SHP77 treated with DMSO at 0.1 percent for 48 hours (cell line): Measurements from ENCODE around the gene IL17C.
A peak's percentile ranks its signal among the peaks of the same experiment; 100 is the strongest.

Experiments used
- DNase-seq: peaks from one replicate; lab custom pipeline; 2025; lab: John Stamatoyannopoulos, UW

The IL17C gene

DNA sequence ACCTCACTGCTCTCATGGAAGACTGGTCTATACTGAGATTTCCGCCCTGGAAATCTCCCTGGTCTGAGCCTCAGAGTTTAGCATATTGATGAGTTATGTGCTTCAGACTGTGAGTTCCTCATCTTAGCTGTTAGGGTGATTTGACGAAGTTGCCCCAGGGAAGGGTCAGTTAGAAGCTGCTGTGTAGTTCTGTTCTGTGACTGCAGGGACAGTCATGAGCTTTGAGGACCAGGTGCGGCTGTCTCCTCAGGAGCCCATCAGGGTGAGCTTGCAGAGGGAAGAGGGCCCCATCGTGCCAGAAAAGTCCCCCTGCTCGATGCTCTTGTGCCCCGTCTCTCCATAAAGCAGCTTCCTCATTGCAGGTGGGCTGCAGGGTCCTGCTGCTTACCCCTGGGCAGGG lies 28.3 kb upstream of the IL17C start:
- no peak for DNase-seq

DNA sequence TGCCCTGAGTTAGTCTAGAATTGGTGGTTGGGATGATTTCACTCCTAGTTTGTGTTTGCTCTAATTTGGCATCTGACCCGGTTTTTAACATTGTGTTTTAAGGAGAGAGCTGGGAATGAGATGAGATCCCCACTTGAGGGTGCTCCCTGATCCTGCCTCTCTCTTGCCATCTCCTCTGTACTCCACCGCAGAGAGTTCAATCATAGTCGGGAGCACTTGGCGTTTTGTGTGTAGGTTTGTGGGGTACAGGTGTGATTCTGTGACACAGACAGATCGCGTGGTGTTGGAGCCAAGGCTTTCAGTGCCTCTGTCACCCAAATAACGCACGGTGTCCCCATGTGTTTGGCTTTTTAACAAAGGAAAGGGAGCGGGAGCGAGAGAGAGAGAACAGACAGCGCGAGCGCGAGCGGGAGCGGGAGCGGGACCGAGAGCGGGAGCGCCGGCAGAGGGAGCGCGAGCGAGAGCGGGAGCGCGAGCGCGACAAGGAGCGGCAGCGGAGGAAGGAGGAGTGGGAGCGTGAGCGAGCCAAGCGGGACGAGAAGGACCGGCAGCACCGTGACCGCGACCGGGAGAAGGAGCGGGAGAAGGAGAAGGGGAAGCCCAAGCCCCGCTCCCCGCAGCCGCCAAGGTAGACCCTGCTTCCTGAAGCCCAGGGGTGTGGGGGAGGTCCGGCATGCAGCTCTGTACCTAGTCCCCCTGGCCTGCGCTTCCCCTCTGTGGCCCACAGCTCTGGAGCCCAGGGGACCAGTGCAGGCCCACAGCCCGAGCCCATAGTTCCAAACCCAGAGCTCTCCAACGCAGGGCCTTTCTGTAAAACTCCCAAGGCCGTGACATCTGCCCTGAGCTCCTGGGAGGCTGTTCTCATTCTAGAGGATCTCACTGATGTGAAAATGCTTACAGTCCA lies 27.2 kb upstream of the IL17C start:
- DNase-seq, result no peak

DNA sequence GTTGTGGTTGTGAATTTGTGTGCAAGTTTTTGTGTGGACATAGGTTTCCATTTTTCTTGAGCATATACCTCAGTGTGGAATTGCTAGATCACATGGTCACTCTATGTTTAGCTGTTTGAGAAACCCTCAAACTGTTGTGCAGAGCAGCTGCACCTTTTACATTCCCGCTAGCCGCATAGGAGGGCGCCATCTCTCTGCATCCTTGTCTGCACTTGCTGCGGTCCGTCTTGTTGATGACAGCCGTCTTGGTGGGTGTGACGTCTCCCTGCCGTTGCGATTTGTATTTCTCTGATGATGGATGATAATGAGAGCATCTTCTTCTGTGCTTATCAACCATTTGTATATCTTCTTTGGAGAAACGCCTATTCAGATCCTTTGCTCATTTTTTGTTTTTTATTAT lies 25.1 kb upstream of the IL17C start:
- DNase-seq, result no peak

DNA sequence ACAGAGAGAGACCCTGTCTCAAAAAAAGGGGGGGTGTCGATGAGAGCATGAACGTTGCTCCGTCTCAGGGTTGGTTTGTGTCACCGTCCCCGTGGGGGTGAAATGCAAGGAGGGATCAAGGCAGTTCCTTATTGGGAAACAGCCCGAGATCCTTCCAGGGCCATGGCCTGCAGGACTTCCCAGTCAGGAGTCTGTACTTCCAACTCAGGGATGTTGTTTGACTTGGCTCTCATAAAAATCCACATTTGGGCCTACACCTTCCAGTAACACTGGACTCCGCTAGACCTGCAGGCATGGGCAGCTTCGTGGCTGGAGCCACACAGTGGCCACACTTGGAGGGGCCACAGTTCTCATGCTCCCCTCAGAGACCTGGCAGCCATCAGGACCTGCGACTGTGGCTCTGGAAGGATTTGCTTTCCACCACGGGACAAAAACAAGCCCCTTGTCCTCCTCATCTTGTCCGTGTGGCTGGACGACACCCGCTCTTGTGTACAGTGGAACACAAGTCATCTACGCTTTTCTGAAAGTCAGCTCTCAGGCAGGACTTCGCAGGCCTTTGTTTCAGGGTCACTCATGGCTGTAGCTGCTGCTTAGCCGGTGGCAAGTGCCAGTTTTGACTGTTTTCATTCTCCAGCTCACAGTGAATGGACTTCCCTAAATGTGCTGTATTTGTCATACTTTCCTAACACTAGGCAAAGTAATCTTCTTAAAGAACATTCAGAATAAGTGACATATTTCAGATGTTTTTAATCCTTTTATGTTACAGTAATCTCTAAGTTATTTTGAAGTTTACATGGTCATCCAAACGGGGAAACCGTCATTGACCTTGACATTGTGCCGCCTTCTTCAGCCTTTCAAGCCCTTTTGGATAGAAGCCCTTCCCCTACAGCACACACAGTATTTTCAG lies 24.2 kb upstream of the IL17C start:
- DNase-seq, result no peak

DNA sequence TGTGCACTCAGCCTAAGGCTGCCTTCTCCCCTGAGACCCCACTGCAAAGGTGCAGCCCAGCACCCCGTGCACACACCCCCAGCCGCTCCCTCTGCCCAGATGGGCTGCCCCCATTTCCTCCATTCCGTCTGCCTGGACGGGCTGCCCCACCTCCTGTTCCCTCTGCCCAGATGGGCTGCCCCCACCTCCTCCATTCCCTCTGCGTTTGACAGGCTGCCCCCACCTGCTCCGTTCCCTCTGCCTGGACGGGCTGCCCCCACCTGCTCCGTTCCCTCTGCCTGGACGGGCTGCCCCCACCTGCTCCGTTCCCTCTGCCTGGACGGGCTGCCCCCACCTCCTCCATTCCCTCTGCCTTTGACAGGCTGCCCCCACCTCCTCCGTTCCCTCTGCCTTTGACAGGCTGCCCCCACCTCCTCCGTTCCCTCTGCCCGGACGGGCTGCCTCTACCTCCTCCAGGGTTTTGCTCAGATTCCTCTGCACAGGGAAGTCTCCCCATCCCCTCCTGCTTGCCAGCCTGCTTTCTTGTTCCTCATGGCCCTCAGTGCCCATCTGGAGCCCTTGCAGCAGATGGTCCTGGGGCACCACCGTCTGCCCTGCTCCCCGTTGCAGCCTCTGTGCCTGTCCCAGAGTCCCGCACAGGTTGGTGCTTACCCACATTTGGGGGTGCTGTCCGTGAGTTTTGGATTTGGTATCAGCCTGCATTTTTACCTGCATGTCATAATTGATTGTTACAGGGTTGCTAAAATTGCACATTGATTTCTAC lies 23.4 kb upstream of the IL17C start:
- no peak for DNase-seq

DNA sequence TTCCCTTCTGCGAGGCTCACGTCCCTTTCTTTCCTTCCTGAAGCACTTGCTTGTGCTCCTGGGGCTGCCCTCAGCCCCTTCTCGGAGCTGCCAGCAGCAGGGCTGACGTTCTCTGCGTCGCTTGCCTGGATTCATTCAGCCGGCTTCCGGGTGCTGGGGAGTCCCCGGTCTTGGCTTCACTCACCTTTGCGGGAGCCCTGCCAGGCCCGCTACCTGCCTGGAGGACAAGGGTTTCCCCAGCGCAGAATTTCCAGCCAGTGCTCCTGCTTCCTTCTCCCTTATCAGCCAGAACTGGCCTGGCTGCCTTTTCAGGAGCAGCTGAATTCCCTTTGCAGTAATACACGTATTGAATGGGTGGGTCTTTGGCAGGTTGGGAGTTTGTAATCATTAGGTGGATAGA lies 22.1 kb upstream of the IL17C start:
- no peak for DNase-seq

DNA sequence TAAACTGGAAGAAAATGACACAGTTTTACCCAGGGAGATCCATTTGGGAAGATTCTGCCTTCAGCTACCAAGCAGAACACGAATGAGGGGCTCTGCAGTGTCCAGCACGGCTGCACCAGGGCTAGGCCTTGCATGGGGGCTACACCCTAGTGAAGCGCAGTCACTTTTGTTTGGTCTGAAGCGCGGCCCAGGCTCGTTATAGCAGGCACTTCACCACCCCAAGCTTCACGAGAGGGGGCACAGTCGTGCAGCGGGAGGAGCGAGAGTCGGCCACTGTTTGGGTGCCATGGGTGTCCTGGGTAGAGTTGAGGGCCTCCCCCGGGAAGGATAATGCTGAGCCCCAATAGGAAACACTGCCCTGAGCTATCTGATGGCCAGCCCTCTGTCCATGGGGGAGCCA lies 21.6 kb upstream of the IL17C start:
- DNase-seq, result no peak

DNA sequence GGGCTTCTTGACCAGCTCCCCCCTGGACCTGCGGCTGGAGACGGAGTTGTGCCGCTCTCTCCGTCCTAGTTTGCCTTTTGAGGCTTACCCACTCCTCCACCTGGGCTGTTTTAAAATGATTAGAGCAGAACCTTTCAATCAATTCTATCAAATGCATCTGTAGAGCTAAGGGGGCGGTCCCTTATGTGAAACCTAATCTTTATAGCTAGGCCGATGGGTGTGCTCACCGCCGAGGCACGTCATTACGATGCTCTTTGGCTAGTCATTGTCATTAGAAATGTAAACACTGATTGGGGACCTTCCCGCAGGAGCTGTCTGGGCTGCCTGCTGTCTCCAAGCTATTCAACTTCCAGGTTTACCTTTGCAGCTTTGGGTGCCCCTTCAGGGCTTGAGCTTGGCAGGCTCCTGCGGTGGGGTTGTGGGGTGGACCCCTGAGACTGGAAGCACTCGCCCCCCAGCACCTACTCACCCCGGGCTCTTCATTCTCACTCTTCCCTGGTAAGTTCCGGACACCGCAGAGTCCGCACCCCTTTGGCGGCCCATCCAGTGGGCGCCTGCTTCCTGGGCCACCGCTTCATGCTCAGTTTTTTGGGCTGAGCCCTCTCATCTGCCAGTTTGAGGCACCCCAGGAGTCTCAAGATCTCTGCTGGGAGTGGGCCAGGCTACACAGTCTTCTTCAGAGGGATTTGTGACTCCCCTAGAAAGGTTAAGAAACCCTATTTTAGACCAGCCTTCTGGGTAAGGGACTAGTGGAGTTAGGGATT lies 20.9 kb upstream of the IL17C start:
- peak; percentile 62 for DNase-seq

DNA sequence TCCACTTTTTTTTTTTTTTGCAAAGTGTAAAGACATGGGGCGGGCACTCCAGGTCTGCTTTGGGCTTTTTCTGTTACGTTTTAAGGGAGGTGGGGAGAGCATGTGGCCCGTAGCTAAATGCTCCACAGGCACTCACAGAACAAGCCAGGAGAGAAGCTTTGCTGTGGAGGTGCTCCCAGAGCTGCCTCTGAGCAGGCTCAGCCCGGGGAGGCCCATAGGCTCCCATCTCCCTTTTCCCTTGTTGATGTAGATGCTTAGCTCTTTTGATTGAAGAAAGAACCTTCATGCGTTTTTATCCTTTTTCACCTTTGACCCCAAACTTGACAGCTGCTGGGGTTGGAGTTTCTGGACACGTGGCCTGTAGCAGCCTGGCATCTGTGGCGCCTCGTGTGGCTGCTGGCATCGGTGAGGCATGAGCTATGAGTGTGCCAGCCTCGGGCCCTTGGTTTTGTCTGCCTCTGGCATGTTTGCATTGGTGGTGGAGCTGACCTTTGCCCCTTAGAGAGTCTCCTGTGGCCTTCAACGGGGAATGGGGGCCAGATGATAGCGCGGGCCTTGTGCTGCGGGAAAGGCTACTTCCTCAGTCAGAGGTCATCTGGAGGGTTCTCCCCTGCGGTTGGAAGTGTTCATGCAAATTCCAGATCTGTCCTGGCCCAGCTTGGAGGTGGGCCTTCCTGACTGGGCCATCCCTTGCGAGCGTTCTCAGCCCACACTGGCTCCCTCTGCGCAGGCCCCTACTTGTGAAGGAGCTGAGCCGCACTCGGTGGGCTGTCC lies 20.0 kb upstream of the IL17C start:
- DNase-seq, result no peak

DNA sequence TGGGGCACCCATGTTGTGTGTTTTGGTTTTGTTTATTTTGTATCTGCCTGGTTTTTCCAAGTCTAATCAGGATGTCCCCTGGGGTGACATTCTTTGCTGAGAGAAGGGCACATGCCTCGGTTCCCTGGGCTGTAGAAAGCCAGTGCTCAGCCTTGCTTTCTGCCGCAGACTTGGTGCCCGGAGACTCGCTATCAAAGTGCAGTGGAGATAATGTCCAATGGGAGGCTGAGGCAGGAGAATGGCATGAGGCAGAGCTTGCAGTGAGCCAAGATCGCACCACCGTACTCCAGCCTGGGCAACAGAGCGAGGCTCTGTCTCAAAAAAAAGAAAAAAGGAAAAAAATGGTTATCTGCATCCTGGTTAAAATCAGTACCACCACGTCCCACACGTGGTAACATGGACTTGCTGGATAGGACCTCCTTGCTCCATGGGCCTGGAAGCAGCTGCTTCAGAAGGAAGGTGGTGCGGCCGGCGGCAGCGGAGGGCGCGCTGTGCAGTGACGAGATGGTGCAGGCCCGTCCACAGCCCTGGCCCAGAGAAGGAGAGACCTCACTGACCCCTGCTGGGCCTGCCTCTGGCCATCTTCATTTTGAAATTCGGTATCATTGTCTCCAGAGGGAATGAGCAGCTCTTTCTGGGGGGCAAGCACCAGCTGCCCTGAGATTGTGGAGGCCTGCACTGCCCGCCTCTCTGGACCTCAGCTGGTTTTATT lies 19.3 kb upstream of the IL17C start:
- no peak for DNase-seq

DNA sequence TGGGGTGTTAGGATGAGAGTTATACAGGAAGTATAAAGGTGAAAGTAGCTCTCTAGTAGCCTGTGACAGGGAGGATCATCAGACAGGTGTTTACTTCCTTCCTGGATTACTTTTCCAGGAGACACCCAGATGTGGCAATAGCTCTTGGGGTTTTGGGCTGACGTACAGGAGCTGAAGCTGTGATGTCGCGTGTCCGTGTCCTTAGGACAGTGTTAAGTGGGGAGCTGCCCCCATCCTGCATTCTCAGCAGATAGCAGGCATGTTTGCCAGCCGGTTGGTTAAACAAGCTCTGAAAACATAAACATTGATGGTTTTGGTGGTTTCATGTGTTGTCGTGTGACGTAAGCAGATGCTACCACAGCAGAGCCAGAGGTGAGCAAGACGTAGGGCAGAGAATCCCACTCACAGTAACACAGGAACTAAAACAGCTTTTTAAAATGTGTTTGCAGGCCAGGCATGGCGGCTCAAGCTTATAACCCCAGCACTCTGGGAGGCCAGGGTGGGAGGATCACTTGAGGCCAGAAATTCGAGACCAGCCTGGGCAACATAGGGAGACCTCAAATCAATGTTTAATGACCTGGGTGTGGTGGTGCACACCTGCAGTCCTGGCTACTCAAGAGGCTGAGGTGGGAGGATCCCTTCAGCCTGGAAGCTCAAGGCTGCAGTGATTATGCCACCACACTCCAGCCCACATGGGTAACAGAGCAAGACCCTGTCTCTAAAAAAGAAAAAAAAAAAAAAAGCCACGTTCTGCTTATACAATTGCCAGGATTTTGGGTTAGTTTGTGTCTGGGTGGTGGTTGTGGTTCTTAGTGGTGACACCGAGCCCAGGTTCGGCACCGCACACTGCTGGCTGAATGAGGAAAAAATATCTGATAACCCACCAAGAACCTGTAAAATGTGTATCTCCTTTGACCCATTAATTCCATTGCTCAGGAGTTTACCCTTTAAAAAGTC lies 18.2 kb upstream of the IL17C start:
- no peak for DNase-seq

DNA sequence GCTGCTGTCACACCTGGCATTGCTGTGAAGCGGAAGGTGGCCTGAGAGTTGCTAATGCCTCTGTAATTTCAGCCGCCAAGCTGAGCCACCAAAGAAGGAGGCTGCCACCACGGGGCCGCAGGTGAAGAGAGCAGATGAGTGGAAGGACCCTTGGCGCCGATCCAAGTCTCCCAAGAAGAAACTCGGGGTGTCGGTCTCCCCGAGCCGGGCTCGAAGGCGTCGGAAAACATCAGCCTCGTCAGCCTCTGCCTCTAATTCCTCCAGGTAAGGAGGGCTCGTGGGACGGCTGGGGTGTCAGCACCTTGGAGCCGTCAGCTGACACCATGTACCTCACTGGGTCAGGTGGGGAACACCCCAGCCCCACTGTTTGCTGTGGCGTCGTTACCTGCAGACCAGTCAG lies 16.2 kb upstream of the IL17C start:
- no peak for DNase-seq

DNA sequence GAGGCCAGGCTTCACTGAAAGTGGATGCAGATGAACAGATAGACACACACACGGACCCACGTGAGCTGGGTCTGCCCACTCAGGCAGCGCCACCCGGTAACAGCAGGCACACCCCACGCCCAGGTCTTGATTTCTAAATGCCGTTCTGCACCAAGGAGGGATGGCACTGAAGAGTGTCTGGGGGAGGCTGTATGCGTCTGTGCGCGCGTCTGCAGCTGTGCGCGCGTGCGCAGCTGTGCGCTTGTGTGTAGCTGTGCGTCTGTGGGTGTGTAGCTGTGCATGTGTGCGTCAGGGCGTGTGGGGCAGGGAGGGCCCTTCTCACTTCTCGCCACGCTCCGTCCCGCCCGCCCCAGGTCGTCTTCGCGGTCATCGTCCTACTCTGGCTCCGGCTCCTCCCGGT lies 15.5 kb upstream of the IL17C start:
- DNase-seq, result no peak

DNA sequence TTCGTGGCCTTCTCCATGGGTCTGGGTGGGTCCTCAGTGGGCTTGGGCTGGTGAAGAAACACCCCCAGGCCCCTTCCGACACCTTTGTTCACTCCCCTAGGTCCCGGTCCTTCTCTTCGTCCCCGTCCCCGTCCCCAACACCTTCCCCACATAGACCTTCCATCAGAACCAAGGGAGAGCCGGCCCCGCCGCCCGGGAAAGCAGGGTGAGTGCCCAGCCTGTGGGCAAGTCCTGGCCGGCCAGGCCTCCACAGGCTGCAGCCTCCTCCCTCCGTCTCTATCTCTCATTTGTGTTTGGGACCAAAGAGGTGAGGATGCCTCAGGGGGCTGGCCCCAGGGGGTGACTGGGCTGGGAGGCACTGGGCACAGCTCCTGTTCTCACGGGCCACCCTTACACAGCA lies 14.5 kb upstream of the IL17C start:
- no peak for DNase-seq

DNA sequence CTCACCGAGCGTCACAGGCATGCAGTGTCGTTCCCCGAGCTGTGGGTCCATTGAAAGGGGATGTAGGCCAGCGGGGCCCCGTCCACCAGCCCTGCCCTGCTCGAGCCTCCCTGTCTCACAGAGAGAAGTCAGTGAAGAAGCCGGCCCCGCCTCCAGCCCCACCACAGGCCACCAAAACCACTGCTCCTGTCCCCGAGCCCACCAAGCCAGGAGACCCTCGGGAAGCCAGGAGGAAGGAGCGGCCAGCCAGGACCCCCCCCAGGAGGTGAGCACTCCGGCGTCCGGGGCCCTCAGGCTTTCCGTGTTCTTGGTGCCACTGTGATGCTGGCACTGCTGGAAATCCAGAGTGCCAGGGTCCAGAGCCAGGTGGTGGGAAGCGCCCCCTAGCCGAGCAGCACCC lies 13.9 kb upstream of the IL17C start:
- no peak for DNase-seq

DNA sequence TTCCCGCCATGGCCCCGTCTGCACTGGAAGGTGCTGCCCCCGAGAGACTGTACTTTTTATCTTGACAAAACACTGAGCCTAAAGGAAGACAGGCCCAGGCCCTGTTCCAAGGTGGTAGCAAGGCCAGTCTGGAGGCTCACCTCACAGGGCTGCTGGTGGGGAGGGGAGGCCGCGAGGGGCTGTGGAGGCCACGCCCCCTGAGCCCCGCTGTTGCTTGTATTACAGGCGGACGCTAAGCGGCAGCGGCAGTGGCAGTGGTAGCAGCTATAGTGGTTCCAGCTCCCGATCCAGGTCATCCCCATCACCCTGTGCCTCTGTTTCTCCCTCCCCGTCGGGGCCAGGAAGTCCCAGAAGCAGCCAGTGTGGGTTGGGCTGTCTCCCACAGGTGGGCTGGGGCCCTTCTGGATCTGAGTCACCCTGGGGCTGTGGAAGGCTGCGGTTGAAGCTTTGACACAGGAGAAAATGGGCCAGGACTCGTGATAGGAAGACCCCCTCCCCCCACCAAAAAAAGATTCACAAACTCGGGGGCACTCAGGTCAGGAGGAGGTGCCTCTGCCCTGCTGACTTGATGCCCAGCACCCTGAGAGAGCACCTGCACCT lies 13.3 kb upstream of the IL17C start:
- no peak for DNase-seq

DNA sequence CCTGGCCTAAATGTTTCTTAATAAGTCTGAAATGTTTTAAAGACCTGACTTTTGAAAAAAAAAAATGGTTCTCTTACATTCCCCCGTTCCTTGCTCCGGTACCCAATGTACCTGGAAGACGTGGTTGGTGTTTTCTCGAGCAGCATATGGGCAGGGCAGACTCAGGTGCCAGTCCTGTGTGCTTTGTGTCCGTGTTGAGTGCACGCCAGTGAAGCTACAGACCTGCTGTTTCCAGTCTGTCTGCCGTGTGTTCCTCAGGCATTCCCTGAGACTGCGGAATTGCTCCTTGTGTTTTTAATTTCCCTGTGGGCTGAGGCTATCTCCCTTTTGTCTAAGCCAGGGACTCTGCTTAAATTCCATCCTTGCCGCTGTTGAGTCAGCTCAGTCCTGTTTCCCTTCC lies 11.7 kb upstream of the IL17C start:
- no peak for DNase-seq

DNA sequence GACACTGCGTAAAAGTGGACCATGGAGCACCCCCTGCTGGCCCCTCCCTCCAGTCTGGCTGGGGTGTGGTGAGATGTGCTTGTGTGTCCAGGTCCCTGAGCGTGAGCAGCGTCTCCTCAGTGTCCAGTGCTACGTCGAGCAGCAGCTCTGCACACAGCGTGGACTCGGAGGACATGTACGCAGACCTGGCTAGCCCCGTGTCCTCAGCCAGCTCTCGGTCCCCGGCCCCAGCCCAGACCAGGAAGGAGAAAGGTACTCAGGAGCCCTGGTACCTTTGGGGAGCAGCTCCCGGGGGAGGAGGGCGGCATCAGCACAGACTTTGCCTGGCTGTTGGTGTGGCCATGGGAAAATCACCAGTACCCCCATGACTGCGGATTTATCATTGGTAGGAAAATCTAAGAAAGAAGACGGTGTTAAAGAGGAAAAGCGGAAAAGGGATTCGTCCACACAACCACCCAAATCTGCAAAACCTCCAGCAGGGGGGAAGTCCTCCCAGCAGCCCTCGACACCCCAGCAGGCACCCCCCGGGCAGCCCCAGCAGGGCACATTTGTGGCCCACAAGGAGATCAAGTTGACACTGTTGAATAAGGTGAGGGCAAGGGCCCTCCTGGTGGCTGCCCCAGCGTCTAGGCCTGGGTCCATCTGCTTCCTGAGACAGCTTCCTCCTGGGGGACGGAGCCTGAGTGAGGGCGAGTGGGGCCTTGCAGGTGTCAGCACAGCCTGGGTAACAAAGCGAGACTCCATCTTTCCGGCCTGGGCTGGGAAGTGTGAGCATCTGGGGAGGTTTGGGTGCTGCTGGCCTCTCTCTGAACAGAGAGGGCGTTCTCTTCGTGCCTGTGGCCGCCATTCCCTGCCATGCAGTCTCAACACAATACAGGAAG lies 10.6 kb upstream of the IL17C start:
- DNase-seq, result no peak
